ENCODE data around the gene NAXD.
"Not testable (repeated sequence)": the region's sequence is repeated elsewhere in the genome, so short reads cannot be mapped to it uniquely, and the experiment has no call there.

NAXD gene

GRCh38 chr13:110651726-110652230 is 36.4 kb downstream of the NAXD start:
- Mint-ChIP-seq H3K4me1 (ENCODE audit: low read depth) (peaks cover 4% of the 10 kb centered on the region), H3K36me3 (ENCODE audit: low read depth) (peaks cover 13% of the 10 kb centered on the region), H3K9me3 (no peaks in the 10 kb centered on the region), H3K27me3 (ENCODE audit: low read depth) (no peaks in the 10 kb centered on the region), H3K27ac (no peak overlapping the region), H3K4me3 (no peak overlapping the region)

GRCh38 chr13:110652231-110652730 is 36.9 kb downstream of the NAXD start:
- Mint-ChIP-seq H3K36me3 (ENCODE audit: low read depth) (peaks cover 15% of the 10 kb centered on the region), H3K4me1 (ENCODE audit: low read depth) (peaks cover 6% of the 10 kb centered on the region)

DNA sequence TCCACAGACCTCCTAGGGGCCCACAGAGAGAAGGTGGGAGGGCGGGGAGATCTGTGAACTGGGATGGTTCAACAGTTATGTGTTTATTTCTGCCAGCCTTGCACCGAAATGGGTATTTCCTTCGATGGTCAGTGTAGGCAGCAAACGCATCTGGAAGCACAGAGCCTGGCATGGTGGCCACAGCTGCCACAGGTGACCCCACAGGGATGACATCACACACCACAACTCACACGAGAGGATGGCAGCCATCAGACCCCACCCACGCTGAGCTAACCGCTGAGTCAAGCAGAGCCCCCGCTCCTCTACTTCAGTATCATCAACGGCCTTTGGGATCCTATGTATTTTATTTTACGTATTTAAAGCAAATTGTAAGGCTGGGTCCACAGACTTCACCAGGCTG is 37.4 kb downstream of the NAXD start:
- Mint-ChIP-seq H3K27me3 (ENCODE audit: low read depth) (no peaks in the 10 kb centered on the region), H3K36me3 (ENCODE audit: low read depth) (peaks cover 19% of the 10 kb centered on the region), H3K9me3 (peaks cover 2% of the 10 kb centered on the region), H3K4me3 (no peak overlapping the region), H3K27ac (no peak overlapping the region), H3K4me1 (ENCODE audit: low read depth) (peaks cover 10% of the 10 kb centered on the region)

More at GRCh38 chr13:110652231-110652730, 36.9 kb downstream of the NAXD start:
- Mint-ChIP-seq H3K27ac (no peak overlapping the region), H3K9me3 (no peaks in the 10 kb centered on the region), H3K27me3 (ENCODE audit: low read depth) (no peaks in the 10 kb centered on the region), H3K4me3 (no peak overlapping the region)

- no peaks in the 10 kb centered on the region for H3K27me3 Mint-ChIP-seq (ENCODE audit: low read depth)
- H3K27ac Mint-ChIP-seq, result no peak overlapping the region
- peaks cover 24% of the 10 kb centered on the region for H3K36me3 Mint-ChIP-seq (ENCODE audit: low read depth)
- peaks cover 7% of the 10 kb centered on the region for H3K9me3 Mint-ChIP-seq
- H3K4me3 Mint-ChIP-seq, result no peak overlapping the region
- peaks cover 15% of the 10 kb centered on the region for H3K4me1 Mint-ChIP-seq (ENCODE audit: low read depth)
Observed at GRCh38 chr13:110653271-110653670, 37.9 kb downstream of the NAXD start.

DNA sequence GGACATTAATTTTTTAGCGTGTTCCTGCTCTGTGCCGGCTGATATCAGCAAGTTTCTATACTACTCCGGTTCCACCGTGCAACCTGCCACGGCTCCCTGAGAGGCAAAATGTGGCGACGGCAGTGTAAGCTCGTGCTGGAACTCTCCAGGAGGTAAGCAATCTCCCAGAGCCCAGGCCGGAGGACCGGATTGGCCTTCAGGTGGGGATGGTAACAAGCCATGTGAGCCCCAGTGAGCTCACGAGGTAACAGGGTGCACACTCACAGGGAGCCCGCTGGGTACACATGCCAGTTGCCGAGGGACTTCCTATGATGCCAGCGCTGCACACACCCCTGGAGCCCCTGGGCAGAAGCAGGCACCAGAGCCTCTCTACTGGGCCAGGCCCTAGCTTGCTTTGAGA is 38.5 kb downstream of the NAXD start:
- H3K36me3 Mint-ChIP-seq (ENCODE audit: low read depth), result peaks cover 26% of the 10 kb centered on the region
- H3K27ac Mint-ChIP-seq, result no peak overlapping the region
- no peaks in the 10 kb centered on the region for H3K27me3 Mint-ChIP-seq (ENCODE audit: low read depth)
- H3K4me3 Mint-ChIP-seq, result no peak overlapping the region
- peaks cover 18% of the 10 kb centered on the region for H3K4me1 Mint-ChIP-seq (ENCODE audit: low read depth)
- peaks cover 7% of the 10 kb centered on the region for H3K9me3 Mint-ChIP-seq

GRCh38 chr13:110657196-110657595 is 41.9 kb downstream of the NAXD start:
- Mint-ChIP-seq H3K4me3 (no peak overlapping the region), H3K9me3 (peaks cover 11% of the 10 kb centered on the region), H3K4me1 (ENCODE audit: low read depth) (peaks cover 18% of the 10 kb centered on the region), H3K36me3 (ENCODE audit: low read depth) (peaks cover 38% of the 10 kb centered on the region), H3K27ac (no peak overlapping the region), H3K27me3 (ENCODE audit: low read depth) (no peaks in the 10 kb centered on the region)

DNA sequence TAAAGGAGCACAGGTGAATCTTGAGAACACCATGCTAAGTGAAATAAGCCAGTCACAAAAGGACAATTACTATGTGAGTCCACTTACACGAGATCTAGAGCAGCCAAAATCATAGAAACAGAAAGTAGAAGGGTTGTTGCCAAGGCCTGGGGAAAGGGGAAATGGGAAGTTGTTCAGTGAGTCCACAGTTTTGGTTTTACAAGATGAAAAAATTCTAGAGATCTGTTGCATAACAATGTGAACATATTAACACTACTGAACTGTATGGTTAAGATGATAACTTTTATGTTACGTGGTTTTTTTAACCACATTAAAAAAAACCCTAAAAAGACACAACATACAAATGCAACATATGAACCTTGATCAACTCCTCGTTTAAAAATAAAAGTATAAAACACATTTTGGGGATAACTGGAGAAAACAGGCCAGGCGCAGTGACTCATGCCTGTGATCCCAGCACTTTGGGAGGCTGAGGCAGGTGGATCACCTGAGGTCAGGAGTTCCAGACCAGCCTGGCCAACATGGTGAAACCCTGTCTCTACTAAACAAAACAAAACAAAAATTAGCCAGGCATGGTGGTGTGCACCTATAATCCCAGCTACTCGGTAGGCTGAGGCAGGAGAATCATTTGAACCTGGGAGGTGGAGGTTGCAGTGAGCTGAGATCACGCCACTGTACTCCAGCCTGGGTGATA is 43.0 kb downstream of the NAXD start:
- not testable (repeated sequence) for H3K4me3 Mint-ChIP-seq; H3K27me3 Mint-ChIP-seq (ENCODE audit: low read depth)
- Mint-ChIP-seq H3K4me1 (ENCODE audit: low read depth) (peaks cover 18% of the 10 kb centered on the region), H3K9me3 (peaks cover 14% of the 10 kb centered on the region), H3K27ac (peak overlapping the region; percentile 10), H3K36me3 (ENCODE audit: low read depth) (peaks cover 46% of the 10 kb centered on the region)

DNA sequence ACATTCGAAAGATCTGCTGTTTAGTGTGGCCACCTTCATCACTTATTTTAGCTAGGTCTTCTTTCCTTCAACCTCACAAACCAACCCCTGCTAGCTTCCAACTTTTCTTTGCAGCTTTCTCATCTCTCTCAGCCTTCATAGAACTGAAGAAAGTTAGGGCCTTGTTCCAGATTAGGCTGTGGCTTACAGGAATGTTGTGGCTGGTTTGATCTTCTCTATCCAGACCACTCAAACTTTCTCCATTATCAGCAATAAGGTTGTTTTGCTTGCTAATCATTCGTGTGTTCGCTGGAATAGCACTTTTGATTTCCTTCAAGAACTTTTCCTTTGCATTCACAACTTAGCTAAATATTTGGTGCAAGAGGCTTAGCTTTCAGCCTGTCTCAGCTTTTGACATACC is 45.9 kb downstream of the NAXD start:
- H3K27ac Mint-ChIP-seq, result no peak overlapping the region
- H3K4me3 Mint-ChIP-seq, result no peak overlapping the region
- peaks cover 14% of the 10 kb centered on the region for H3K9me3 Mint-ChIP-seq
- H3K36me3 Mint-ChIP-seq (ENCODE audit: low read depth), result peaks cover 50% of the 10 kb centered on the region
- no peaks in the 10 kb centered on the region for H3K27me3 Mint-ChIP-seq (ENCODE audit: low read depth)
- peaks cover 15% of the 10 kb centered on the region for H3K4me1 Mint-ChIP-seq (ENCODE audit: low read depth)

GRCh38 chr13:110662091-110662490 is 46.7 kb downstream of the NAXD start:
- Mint-ChIP-seq H3K9me3 (peaks cover 14% of the 10 kb centered on the region), H3K36me3 (ENCODE audit: low read depth) (peaks cover 51% of the 10 kb centered on the region), H3K27ac (no peak overlapping the region), H3K27me3 (ENCODE audit: low read depth) (no peaks in the 10 kb centered on the region), H3K4me1 (ENCODE audit: low read depth) (peaks cover 14% of the 10 kb centered on the region), H3K4me3 (no peak overlapping the region)

DNA sequence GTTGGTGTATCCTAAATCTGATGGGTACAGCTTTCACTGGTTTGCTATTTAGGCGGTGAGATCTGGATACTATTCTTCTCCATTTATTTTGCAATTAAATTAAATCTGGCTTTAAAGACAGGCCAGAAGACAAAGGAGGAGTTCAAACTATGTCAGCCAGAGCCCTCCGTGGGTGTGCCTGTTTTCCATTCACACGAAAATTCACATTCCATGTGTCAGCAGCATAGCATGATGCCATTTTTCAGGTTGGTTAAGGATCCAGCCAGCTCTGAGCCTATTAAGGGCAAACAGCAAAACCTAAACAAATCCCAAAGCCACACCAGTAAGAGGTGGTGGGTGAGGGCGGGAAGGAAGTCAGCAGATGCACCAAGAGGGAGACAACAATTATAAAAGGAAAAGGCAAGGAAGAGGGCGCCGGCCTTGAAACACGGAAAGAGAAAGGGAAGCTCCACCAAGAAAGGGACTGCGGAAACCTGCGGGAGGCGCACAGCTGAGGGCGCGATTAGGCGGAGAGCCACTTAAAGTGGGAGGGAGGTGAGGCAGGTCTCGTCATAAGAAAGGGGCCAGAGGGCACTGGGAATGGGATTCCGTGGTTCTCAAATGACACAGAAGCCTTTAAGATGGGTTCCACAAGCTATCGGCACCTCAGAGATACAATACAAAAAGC is 47.6 kb downstream of the NAXD start:
- Mint-ChIP-seq H3K9me3 (peaks cover 10% of the 10 kb centered on the region), H3K4me1 (ENCODE audit: low read depth) (peaks cover 7% of the 10 kb centered on the region), H3K4me3 (no peak overlapping the region), H3K27me3 (ENCODE audit: low read depth) (no peaks in the 10 kb centered on the region), H3K27ac (no peak overlapping the region), H3K36me3 (ENCODE audit: low read depth) (peaks cover 44% of the 10 kb centered on the region)

- Mint-ChIP-seq H3K4me1 (ENCODE audit: low read depth) (peaks cover under 1% of the 10 kb centered on the region), H3K4me3 (no peak overlapping the region), H3K9me3 (peaks cover 7% of the 10 kb centered on the region), H3K27me3 (ENCODE audit: low read depth) (no peaks in the 10 kb centered on the region), H3K36me3 (ENCODE audit: low read depth) (peaks cover 39% of the 10 kb centered on the region), H3K27ac (no peak overlapping the region)
Observed at GRCh38 chr13:110663491-110663890, 48.1 kb downstream of the NAXD start.

DNA sequence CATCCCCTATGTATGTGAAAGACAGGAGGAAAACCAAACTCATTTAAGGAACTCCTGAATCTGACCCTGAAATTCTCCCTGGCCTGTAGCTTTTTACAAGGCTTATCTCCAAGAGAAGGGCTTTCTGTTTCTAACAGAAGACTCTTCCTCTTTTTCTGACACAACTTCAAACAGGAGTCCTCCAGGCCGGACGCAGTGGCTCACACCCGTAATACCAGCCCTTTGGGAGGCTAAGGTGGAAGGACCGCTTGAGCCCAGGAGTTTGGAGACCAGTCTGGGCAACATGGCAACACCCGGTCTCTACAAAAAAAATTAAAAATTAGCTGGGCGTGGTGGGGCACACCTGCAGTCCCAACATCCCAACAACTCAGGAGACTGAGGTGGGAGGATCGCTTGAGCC is 48.7 kb downstream of the NAXD start:
- H3K27me3 Mint-ChIP-seq (ENCODE audit: low read depth), result no peaks in the 10 kb centered on the region
- peaks cover 2% of the 10 kb centered on the region for H3K4me1 Mint-ChIP-seq (ENCODE audit: low read depth)
- H3K9me3 Mint-ChIP-seq, result peaks cover 7% of the 10 kb centered on the region
- H3K36me3 Mint-ChIP-seq (ENCODE audit: low read depth), result peaks cover 43% of the 10 kb centered on the region
- no peak overlapping the region for H3K27ac Mint-ChIP-seq
- no peak overlapping the region for H3K4me3 Mint-ChIP-seq

- H3K9me3 Mint-ChIP-seq, result peaks cover 7% of the 10 kb centered on the region
- peaks cover 44% of the 10 kb centered on the region for H3K36me3 Mint-ChIP-seq (ENCODE audit: low read depth)
- no peak overlapping the region for H3K27ac Mint-ChIP-seq
- no peak overlapping the region for H3K4me3 Mint-ChIP-seq
- H3K27me3 Mint-ChIP-seq (ENCODE audit: low read depth), result no peaks in the 10 kb centered on the region
- H3K4me1 Mint-ChIP-seq (ENCODE audit: low read depth), result peaks cover 4% of the 10 kb centered on the region
Observed at GRCh38 chr13:110664673-110665072, 49.3 kb downstream of the NAXD start.

GRCh38 chr13:110665491-110666254 is 50.3 kb downstream of the NAXD start:
- H3K4me3 Mint-ChIP-seq, result no peak overlapping the region
- no peaks in the 10 kb centered on the region for H3K27me3 Mint-ChIP-seq (ENCODE audit: low read depth)
- peaks cover 3% of the 10 kb centered on the region for H3K9me3 Mint-ChIP-seq
- peaks cover 6% of the 10 kb centered on the region for H3K4me1 Mint-ChIP-seq (ENCODE audit: low read depth)
- H3K27ac Mint-ChIP-seq, result no peak overlapping the region
- H3K36me3 Mint-ChIP-seq (ENCODE audit: low read depth), result peaks cover 40% of the 10 kb centered on the region

DNA sequence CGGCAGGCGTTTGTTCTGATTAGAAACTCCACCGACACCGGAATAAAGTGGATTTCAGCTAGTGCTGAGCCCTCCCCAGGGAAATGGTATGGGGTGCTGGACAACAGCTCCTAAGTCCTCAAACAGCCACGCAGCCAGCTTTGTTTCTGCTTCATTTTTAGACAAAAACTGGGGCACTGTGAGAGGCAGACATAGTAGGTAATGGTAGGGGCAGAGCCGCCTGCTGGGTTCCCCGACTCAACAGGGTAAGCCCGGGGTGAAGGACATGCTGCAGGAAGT is 50.8 kb downstream of the NAXD start:
- no peaks in the 10 kb centered on the region for H3K27me3 Mint-ChIP-seq (ENCODE audit: low read depth)
- H3K27ac Mint-ChIP-seq, result no peak overlapping the region
- H3K36me3 Mint-ChIP-seq (ENCODE audit: low read depth), result peaks cover 41% of the 10 kb centered on the region

More for the DNA sequence above, 50.8 kb downstream of the NAXD start:
- Mint-ChIP-seq H3K4me1 (ENCODE audit: low read depth) (peaks cover 8% of the 10 kb centered on the region), H3K9me3 (peaks cover 3% of the 10 kb centered on the region), H3K4me3 (no peak overlapping the region)
